Left cardiac atrium (tissue), 4 donors: ENCODE results near the gene ETNK2. TPM values are rescaled to one million over a fixed set of nuclear protein-coding genes. Genes with fewer than 3 reads are reported as not detected.
A peak's percentile ranks its signal among the peaks of the same experiment; 100 is the strongest.

Experiments used
- ATAC-seq, 2 donors: fragments of 200-7000 bp; cut with Tn5 transposase; one replicate each; pipeline ENCODE4 v1.9.1; 2020; ENCODE audit warnings: mild to moderate bottlenecking in 2 of 2, moderate library complexity in 2 of 2
- DNase-seq: peaks from one replicate; pipeline ENCODE4 v3.0.0-alpha.2; 2020
- intact Hi-C, 2 donors: fragments of 100-400 bp; cut with DNase I; formaldehyde crosslinking; loops; one replicate each; pipeline versions ENCODE4 v1.14.1 to v1.15.1; 2022 to 2023
- total RNA-seq, 2 donors: library from RNA; stranded (reverse); fragmentation: NEBNext Ultra II Directional; extraction: Animal tissue kit (Norgen Biotek cat#: 25700); gene quantifications; one replicate each; pipeline ENCODE4 v1.2.1, GENCODE V29; 2021
- donor health status: DM: no; HTN: yes; CAD: no.
- donor health status: DM: no; HTN: yes; CAD: no; lungs with severe emphysema.
- donor health status: DM: yes; HTN: yes; CAD: no.
- donor health status: Dilated cardiomyopathy.

Gene ETNK2
- total RNA-seq, 2 donors from 2014 or later: 5.3 to 6.2 TPM

DNA sequence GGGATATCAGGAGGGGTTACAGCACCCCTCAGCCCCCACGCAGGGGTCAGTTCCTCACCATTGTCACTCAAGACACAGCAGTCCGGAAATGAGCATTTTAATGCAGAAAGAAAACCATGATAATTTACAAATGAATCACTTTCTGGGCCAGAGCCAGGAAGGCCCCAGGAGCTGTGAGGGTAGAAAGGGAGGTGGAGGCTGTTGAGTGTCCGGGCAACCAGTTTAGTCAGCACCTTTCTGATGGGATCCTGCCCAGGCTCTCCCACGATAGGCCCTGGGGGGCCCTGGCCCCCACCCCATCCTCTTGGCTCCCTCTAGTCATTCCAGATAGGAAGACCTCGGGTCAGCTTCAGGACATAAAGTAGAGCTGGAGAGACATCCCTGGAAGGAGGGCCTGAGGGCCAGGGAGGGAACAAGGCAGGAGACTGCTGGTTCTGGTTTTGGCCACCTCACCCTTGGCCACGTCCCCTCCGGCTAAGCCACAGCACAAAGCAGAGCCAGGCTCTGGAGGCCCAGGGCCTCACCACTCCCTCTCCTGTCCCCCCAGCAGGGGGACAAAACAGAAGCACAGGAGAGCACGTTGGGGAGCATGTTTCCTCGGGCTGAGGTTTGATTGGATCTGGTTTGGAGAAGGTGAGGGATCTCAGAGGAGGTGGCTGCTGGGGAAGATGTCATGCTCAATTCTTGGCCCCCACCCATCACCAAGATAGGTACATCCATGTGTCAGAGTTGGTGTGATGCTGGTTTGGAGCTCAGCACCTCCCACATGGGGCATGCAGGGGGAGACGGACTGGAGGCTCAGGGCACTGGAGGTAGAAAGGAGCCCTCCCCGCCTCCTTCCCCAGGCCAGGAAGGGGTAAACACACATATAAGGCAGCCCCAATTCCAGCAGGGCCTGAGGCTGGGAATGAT, 20.6 kb downstream of the ETNK2 start:
- intact Hi-C loops: no loop called here
- DNase-seq: peak; percentile 49
- ATAC-seq: peak in 1 of 2 donors; percentile 56

DNA sequence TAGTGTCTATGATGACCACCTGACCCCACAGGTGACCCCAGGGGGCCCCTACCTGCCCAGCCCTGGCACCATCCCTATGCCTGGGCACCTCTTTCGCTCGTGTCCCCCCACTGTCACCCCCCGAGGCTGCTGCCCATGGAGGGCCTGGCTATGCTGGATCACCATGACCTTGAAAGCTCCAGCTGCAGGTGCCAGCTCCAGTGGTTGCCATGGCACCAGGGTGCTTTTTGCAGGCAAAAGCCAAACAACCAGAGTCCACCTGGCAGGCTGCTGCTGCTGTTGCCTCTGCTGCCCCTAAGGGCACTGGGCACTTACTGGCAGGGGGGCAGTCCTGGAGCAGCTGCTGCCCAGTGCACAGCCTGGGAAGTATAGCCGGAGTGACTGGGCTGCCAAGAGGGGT, 21.7 kb downstream of the ETNK2 start:
- no peak for ATAC-seq
- no peak for DNase-seq
- intact Hi-C loops: no loop called here

- ATAC-seq: peak; percentile 84 to 86
- peak; percentile 81 for DNase-seq
- intact Hi-C loops: loop anchor here (2.0 to 5.0 kb wide), 4 partner anchors 54 to 268 kb away; partner anchors contain the start of gene SNRPE (in 1 of the 2)
These were observed 22.6 kb downstream of the ETNK2 start for GRCh38 chr1:204128964-204129896.

GRCh38 chr1:204128464-204128963, 23.3 kb downstream of the ETNK2 start:
- ATAC-seq: no peak
- intact Hi-C loops: loop anchor here (2.0 to 5.0 kb wide), 4 partner anchors 54 to 268 kb away; partner anchors contain the start of gene SNRPE (in 1 of the 2)

DNA sequence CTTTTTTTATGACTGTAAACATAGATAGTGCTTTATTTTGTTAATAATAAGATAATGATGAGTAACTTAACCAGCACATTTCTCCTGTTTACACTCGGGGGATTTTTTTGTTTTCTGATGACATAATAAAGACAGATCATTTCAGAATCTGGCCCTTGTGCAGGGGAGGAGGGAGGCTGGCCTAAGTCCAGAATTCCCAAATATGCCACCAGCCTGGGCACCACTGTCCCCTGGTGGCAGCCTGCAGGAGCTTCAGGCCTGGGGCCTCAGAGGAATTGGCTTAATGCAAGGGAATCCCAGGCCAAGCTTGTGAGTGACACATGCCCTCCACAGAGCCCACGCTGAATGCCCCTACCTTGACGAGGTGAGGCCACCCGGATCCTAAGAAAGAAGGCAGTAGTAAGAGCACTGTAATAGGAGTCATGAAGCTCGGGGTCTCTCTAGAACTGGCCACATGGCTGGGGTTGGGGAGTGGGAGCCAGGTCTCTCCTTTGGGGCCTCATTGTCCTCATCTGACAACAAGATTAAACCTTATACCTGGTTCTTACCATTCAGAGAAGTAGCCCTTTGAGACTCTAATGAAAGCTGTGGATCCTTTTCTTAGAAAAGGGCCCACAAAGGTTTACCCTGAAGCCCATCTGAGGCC, 24.1 kb downstream of the ETNK2 start:
- ATAC-seq (peak; percentile 19 to 66), DNase-seq (peak; percentile 61)
- intact Hi-C loops: loop anchor here (2.0 to 5.0 kb wide), 4 partner anchors 53 to 267 kb away; partner anchors contain the start of gene SNRPE (in 1 of the 2)

More at GRCh38 chr1:204128464-204128963, 23.3 kb downstream of the ETNK2 start:
- no peak for DNase-seq

DNA sequence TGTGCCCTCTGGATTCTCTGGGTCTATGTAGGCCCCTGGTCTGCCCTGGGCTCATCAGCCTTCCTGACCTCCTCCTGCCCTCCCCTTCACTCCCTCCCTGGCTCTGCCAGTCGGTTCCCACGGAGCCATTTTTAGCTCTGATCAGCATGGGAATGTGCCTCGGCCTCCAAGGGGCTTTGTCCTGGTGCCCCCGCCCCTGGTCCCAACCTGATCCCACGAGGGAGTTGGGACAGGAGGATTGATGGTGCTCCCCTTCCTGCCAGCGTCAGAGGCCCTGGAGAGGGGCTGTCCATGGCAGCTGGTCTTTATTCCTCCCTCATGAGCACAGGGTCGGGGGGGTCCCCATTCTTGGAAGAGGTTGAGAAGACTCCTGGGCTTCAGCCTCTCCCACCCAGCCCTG, 24.9 kb downstream of the ETNK2 start:
- DNase-seq (no peak), ATAC-seq (no peak)
- intact Hi-C loops: loop anchor here in 1 of 2 donors (5.0 kb wide), 1 partner anchor 255 kb away; no protein-coding TSS in a partner anchor

GRCh38 chr1:204126386-204126785, 25.5 kb downstream of the ETNK2 start:
- no peak for DNase-seq
- intact Hi-C loops: loop anchor here in 1 of 2 donors (5.0 kb wide), 1 partner anchor 254 kb away; no protein-coding TSS in a partner anchor
- ATAC-seq: no peak

DNA sequence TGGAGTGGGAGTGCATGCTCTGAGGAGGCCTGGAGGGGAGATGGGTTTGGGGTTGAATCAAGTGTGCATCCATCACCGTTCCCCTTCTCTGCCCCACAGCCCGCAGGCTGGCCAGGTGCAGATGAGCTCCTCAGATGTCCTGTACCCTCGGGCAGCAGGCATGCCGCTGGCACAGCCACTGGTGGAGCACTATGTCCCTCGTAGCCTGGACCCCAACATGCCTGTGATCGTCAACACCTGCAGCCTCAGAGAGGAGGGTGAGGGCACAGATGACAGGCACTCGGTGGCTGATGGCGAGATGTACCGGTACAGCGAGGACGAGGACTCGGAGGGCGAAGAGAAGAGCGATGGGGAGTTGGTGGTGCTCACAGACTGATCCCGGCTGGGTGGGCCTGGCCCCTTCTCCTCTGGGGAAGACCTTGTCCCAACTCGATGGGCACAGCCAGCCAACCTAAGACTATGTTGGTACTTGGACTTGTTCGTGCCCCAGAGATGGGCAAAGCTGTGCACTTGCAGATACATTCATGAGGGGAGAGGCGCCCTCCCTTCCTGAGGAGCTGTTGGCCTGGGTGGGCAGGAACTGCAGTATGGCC, 26.0 kb downstream of the ETNK2 start:
- intact Hi-C loops: loop anchor here in 1 of 2 donors (5.0 kb wide), 1 partner anchor 254 kb away; no protein-coding TSS in a partner anchor
- DNase-seq: no peak
- ATAC-seq: no peak

GRCh38 chr1:204124639-204125038, 27.2 kb downstream of the ETNK2 start:
- DNase-seq (no peak), ATAC-seq (no peak)
- intact Hi-C loops: loop anchor here in 1 of 2 donors (5.0 kb wide), 1 partner anchor 252 kb away; no protein-coding TSS in a partner anchor

- DNase-seq: no peak
- no peak for ATAC-seq
- intact Hi-C loops: no loop called here
These were observed 28.5 kb downstream of the ETNK2 start for GRCh38 chr1:204123376-204123775.

DNA sequence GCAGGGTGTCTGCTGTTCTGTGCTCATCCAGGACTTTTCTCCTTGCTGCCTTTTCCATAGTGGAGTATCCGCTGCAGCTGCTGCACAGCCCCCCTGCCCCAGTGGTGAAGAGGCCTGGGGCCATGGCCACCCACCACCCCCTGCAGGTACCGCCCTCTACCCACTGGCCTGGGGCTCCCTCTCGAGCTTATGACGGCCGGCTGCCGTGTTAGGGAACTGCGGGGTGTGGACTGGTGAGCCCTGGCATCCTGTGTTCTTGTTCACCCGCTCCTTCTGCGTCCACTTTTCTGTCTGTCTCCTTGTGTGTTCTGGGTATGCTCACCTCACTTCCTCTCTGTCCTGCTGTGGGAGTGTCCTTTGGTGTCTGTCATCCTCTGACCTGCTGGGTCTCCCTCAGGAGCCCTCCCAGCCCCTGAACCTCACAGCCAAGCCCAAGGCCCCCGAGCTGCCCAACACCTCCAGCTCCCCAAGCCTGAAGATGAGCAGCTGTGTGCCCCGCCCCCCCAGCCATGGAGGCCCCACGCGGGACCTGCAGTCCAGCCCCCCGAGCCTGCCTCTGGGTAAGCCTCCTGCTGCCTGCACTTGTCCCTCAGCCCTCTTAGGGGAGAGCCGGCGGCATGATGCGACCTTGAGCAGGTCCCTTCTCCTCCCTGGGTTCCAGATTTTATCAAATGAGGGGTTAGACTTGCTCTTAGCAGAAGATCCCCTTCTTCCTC, 29.8 kb downstream of the ETNK2 start:
- no peak for ATAC-seq
- intact Hi-C loops: no loop called here
- DNase-seq: no peak

- intact Hi-C loops: no loop called here
- ATAC-seq (no peak), DNase-seq (no peak)
These were observed 35.3 kb downstream of the ETNK2 start for GRCh38 chr1:204116539-204116938.

- no peak for ATAC-seq
- no peak for DNase-seq
- intact Hi-C loops: no loop called here
These were observed 36.7 kb downstream of the ETNK2 start for GRCh38 chr1:204115116-204115515.

DNA sequence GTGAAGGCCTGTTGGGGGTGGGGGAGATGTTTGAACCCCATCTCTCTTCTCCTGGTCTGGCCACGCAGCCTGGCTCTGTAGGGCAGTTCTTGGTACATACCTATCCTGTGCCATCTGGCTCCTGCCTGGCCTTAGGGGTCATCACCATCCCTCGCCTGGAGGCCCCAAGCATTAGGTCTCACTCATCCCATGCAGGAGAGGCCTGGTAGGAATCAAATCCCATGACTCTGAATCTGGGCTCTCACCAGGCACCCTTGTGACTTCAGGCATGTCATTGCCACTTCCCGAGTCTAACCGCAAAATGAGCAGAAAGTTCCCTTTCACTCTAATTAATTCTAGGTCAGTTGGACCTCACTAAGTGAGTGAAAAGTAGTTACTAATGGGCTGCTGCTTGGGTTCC, 37.2 kb downstream of the ETNK2 start:
- ATAC-seq (no peak), DNase-seq (no peak)
- intact Hi-C loops: no loop called here

- DNase-seq (no peak), ATAC-seq (no peak)
- intact Hi-C loops: no loop called here
These were observed 37.9 kb downstream of the ETNK2 start for GRCh38 chr1:204113896-204114295.

GRCh38 chr1:204112876-204113730, 38.7 kb downstream of the ETNK2 start:
- DNase-seq: no peak
- intact Hi-C loops: no loop called here
- ATAC-seq: no peak
